Thyroid gland (tissue), 4 donors: ENCODE data around the gene SYT17. TPM values are rescaled to one million over a fixed set of nuclear protein-coding genes. Genes with fewer than 3 reads are reported as not detected.

Experiments used
- DNase-seq, 2 donors: peaks; one replicate each; pipeline ENCODE4 v3.0.0-alpha.2; 2019
- H3K27ac ChIP-seq, 3 donors: fragments of 200-600 bp; sonication (generic); 1 replicate in 2 of 3; 2 replicates in 1 of 3; pipeline ENCODE4 v1.5.1; 2016 to 2019; ENCODE audit warnings: mild to moderate bottlenecking in 1 of 3, moderate library complexity in 1 of 3
- H3K27me3 ChIP-seq: fragments of 200-600 bp; sonication (generic); one replicate; pipeline ENCODE4 v1.5.1; 2019
- H3K36me3 ChIP-seq, 2 donors: fragments of 200-600 bp; sonication (generic); one replicate each; pipeline ENCODE4 v1.5.1; 2016 to 2019
- H3K4me1 ChIP-seq, 2 donors: fragments of 200-600 bp; sonication (generic); one replicate each; pipeline ENCODE4 v1.5.1; 2017 to 2019
- H3K4me3 ChIP-seq, 3 donors: fragments of 200-600 bp; sonication (generic); replicated peaks in 1 of 3; 1 replicate in 2 of 3; 2 replicates in 1 of 3; pipeline ENCODE4 v1.5.1; 2016; ENCODE audit warnings: mild to moderate bottlenecking in 1 of 3
- H3K9me3 ChIP-seq: fragments of 200-600 bp; sonication (generic); one replicate; pipeline ENCODE4 v1.5.1; 2017
- POLR2A ChIP-seq, 2 donors: fragments of 450-650 bp; IDR thresholded peaks; one replicate each; pipeline ENCODE4 v1.6.1; 2017; ENCODE audit warnings: antibody characterized with exemption in 2 of 2, mild to moderate bottlenecking in 2 of 2, moderate library complexity in 1 of 2
- WGBS, 2 donors: methylation state at CpG; one replicate each; pipeline ENCODE4 v1.1.5; 2017; 5-methylcytosine and 5-hydroxymethylcytosine counted together
- intact Hi-C: fragments of 100-400 bp; cut with DNase I; formaldehyde crosslinking; loops from one replicate; pipeline ENCODE4 v1.15.1; 2023
- total RNA-seq, 4 donors: library from RNA; depleted of rRNA; stranded (reverse); fragments of >200 nt; gene quantifications; one replicate each; pipeline ENCODE4 v1.2.3, GENCODE V29; 2016
- TF ChIP-seq, protein P1 (sequence below), 6 experiments: fragments of 200-600 bp in 3 of 6; fragments of 450-650 bp in 3 of 6; sonication (generic) in 3 of 6; IDR thresholded peaks; one replicate each; pipeline ENCODE4 v1.5.1; 2016 to 2019; ENCODE audit warnings: antibody characterized with exemption in 6 of 6, mild to moderate bottlenecking in 2 of 6, inconsistent platforms in 1 of 6, moderate library complexity in 1 of 6

Gene SYT17
- total RNA-seq, 4 donors from 2014 or later: 2.8 to 17.2 (median 8.6) TPM

DNA sequence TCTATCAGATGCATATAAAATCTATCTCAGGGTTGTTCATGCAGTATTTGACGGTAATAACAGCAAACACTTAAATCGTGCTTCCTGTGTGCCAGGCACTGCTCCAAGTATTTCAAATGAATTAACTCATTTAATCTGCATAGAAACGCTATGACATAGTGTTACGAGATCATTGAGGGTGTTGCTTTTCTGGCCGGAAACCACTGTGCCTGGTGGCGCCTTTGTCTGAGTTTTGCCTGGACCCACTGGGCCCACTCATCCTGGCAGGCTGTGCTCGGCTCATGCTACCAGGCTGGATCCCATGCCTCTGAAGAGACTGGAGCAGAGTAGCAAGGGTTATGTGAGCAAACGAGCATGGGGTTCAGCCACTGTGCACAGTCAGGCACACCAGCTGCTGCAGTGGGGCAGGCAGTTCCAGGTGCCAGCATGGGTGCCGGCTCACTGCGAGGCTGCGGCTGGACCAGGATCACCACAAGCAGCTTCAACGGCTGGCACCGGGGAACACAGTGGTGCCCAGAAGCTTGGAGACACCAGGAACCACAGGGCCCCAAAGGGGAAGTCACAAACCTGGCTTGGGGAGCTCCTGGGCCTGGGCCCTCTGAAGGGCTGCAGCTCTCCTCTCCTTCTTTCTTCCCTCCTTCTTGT is 71.6 kb downstream of the SYT17 start:
- intact Hi-C loops: no loop called here
- Histone ChIP-seq H3K4me3 (no peak overlapping the region), H3K4me1 (peaks cover 0 to 9% of the 10 kb centered on the region in 2 donors), H3K27ac (no peak overlapping the region), H3K27me3 (no peaks in the 10 kb centered on the region), H3K9me3 (no peaks in the 10 kb centered on the region), H3K36me3 (no peaks in the 10 kb centered on the region)
- no peak for TF ChIP-seq POLR2A (IDR thresholded peaks at IDR 0.05)
- TF ChIP-seq, protein P1, sequence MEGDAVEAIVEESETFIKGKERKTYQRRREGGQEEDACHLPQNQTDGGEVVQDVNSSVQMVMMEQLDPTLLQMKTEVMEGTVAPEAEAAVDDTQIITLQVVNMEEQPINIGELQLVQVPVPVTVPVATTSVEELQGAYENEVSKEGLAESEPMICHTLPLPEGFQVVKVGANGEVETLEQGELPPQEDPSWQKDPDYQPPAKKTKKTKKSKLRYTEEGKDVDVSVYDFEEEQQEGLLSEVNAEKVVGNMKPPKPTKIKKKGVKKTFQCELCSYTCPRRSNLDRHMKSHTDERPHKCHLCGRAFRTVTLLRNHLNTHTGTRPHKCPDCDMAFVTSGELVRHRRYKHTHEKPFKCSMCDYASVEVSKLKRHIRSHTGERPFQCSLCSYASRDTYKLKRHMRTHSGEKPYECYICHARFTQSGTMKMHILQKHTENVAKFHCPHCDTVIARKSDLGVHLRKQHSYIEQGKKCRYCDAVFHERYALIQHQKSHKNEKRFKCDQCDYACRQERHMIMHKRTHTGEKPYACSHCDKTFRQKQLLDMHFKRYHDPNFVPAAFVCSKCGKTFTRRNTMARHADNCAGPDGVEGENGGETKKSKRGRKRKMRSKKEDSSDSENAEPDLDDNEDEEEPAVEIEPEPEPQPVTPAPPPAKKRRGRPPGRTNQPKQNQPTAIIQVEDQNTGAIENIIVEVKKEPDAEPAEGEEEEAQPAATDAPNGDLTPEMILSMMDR (IDR thresholded peaks at IDR 0.05): no peak
- WGBS, 2 donors: 96 to 98% methylated on average over 6 to 8 of the region's 13 CpGs
- DNase-seq: no peak

DNA sequence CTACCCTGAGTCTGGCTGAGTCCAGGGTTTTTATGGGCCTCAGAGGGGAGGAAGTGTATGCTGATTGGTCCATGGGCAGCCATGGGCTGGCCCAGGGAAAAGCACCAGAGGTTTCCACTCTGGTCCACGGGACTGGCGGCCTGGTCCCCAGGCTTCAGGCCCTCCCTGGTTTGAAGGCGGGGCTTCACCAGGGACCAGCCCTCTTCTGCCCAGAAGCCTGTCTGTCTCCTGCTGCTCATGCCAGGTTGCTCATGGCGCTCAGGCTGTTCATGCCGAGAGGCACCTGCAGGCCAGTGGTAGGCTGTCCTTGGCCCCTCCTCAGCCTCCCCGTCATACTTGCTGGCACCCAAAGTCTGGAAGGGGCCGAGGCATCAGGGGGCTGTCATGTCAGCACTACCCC is 72.5 kb downstream of the SYT17 start:
- intact Hi-C loops: no loop called here
- Histone ChIP-seq H3K9me3 (no peaks in the 10 kb centered on the region), H3K27ac (no peak overlapping the region), H3K27me3 (no peaks in the 10 kb centered on the region), H3K4me3 (no peak overlapping the region), H3K36me3 (no peaks in the 10 kb centered on the region), H3K4me1 (peaks cover 0 to 9% of the 10 kb centered on the region in 2 donors)
- 93 to 95% methylated on average over 4 to 7 of the region's 7 CpGs for WGBS, 2 donors
- TF ChIP-seq, protein P1 (IDR thresholded peaks at IDR 0.05): no peak
- no peak for TF ChIP-seq POLR2A (IDR thresholded peaks at IDR 0.05)
- no peak for DNase-seq

DNA sequence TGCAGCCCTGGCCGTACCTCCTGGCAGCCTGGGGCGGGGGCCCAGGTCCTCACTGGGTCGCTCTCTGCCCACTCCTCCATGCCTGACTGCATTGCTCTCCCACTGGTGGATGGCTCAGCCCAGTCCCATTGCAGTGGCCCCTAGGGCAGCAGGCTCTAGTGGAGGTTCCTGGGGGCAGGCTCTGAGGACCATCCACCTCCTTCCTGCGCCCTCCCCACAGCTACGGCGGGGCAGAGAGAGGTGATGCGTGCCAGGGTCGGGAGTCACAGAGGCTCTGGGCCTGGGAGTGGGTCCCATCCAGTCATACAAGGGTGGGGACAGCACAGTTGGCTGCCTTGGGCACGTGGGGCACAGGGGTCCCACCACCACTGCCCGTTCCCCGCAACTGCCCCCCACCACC is 73.5 kb downstream of the SYT17 start:
- 53 to 72% methylated on average over 3 to 5 of the region's 11 CpGs for WGBS, 2 donors
- TF ChIP-seq, protein P1 (IDR thresholded peaks at IDR 0.05): no peak
- no peak for TF ChIP-seq POLR2A (IDR thresholded peaks at IDR 0.05)
- no peaks in the 10 kb centered on the region for H3K9me3 ChIP-seq
- H3K27me3 ChIP-seq: no peaks in the 10 kb centered on the region
- no peaks in the 10 kb centered on the region for H3K36me3 ChIP-seq
- intact Hi-C loops: no loop called here
- no peak overlapping the region for H3K4me3 ChIP-seq
- H3K27ac ChIP-seq: no peak overlapping the region
- peaks cover 0 to 9% of the 10 kb centered on the region in 2 donors for H3K4me1 ChIP-seq
- no peak for DNase-seq

GRCh38 chr16:19242186-19242585 is 74.1 kb downstream of the SYT17 start:
- intact Hi-C loops: no loop called here

GRCh38 chr16:19242987-19243575 is 75.0 kb downstream of the SYT17 start:
- Histone ChIP-seq H3K27me3 (no peaks in the 10 kb centered on the region), H3K9me3 (no peaks in the 10 kb centered on the region), H3K4me1 (peaks cover 0 to 7% of the 10 kb centered on the region in 2 donors), H3K27ac (no peak overlapping the region), H3K4me3 (no peak overlapping the region), H3K36me3 (no peaks in the 10 kb centered on the region)
- DNase-seq: no peak
- intact Hi-C loops: no loop called here
- no peak for TF ChIP-seq POLR2A (IDR thresholded peaks at IDR 0.05)
- TF ChIP-seq, protein P1 (IDR thresholded peaks at IDR 0.05): no peak
- 85 to 97% methylated on average over 2 to 3 of the region's 3 CpGs for WGBS, 2 donors

More at GRCh38 chr16:19242186-19242585, 74.1 kb downstream of the SYT17 start:
- WGBS, 2 donors: 58% methylated on average over 1 of the region's 1 CpG
- H3K27me3 ChIP-seq: no peaks in the 10 kb centered on the region
- no peak overlapping the region for H3K4me3 ChIP-seq
- TF ChIP-seq, protein P1 (IDR thresholded peaks at IDR 0.05): no peak
- TF ChIP-seq POLR2A (IDR thresholded peaks at IDR 0.05): no peak
- peaks cover 0 to 9% of the 10 kb centered on the region in 2 donors for H3K4me1 ChIP-seq
- no peaks in the 10 kb centered on the region for H3K9me3 ChIP-seq
- no peaks in the 10 kb centered on the region for H3K36me3 ChIP-seq
- DNase-seq: no peak
- H3K27ac ChIP-seq: no peak overlapping the region
